ENCODE results near the gene WDR43.

Gene WDR43

DNA sequence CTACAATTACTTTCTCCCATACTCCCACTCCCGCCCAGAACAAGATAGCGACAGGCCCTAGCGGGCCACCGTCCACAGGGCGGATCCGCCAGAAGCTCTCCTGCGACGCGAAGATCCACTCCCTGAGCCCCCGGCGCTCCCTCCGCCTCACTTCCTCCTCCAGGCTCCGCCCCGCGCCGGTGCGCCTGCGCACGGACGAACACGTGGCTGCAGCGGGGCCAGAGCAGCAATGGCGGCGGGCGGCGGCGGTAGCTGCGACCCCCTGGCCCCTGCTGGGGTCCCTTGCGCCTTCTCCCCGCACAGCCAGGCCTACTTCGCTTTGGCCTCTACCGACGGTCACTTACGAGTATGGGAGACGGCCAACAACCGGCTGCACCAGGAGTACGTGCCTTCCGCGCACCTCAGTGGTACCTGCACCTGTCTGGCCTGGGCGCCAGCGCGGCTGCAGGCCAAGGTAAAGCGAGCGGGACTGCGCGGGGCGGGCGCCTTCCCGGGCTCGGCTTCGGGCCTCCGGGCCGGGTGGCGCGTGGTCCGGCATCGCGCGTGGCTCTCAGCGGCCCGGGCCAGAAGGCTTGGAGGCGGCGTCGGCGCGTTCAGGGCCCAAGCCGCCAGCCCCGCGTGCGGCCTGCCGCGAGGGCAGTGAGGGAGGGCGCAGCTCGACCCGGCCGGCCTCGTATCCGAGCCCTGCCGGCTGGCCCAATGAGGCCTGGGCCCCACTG, at the start of gene WDR43:
TSS of gene WDR43 (plus strand) at position 198 of the 719 bp plus-strand sequence. CDS start at position 230, 32 bp downstream.
- DNase-seq = peak; percentile 94 to 96

DNA sequence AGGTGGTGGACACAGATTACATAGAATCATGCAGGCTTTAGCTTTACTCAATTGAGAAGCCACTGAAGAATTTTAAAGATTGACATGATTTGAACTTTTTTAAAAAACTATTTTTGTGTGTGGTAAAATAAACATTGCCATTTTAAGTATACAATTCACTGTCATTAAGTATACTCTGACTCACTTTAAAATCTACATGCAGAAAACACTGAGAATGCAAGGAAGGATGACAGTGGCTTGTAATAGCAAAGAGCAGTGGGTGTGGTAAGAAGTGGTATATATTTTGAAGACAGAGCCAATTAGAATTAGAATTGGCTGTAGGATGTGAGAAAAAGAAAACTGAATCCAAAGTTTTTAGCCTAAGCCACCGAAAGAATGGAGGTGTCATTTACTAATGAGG, 39.3 kb upstream of the WDR43 start:
- no peak for DNase-seq

- DNase-seq = no peak
Observed at GRCh38 chr2:28855977-28856376, 38.5 kb upstream of the WDR43 start.

DNA sequence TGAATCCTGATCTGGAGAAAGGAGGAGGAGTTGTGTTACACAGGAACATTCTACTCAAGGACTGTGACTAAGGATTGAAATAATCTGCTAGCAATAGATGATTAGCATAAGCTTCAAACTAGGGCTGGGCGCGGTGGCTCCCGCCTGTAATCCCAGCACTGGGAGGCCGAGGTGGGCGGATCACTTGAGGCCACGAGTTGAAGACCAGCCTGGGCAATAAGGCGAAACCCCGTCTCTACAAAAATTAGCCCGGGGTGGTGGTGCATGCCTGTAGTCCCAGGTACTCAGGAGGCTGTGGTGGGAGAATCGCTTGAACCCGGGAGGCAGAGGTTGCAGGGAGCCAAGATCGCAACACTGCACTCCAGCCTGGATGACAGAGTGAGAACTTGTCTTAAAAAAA, 25.9 kb upstream of the WDR43 start:
- no peak for DNase-seq

GRCh38 chr2:28869494-28870145, 24.8 kb upstream of the WDR43 start:
- DNase-seq = no peak

DNA sequence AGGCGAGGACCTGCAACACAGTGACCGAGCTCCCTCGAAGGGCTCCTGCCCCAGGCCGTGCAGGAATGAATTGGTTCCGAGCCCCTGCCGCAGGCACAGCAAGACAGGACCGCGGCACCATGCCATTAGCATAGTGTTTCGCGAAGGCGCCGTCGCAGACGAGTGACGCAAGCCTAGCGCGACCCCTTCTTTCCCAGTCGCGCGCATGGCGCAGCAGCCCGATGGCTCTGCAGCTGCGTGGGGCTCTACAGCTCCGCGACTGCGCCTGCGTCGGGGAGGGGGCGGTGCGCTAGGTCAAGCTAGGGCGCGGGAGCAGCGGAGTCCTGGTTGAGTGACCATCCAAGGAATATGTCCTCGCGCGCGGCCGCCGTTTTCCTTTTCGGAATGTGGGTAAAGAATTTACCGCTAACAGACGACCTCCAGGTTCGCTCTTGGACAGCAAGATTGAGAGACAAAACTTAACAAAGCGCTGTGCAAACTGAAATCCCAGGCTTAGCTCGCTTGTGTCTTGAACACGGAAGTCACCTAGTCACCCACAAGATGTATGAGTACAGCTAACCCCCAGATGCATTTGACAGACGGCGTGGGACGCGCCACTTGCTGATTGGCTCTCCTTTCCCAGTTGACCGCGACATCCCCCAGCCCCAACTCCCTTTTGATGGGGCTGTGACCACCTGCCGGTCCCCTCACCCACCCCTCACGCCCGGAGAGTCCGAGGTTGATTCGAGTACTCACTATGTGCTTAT, 24.1 kb upstream of the WDR43 start, which contains the start of gene TRMT61B:
TSS of gene TRMT61B (minus strand) at position 164 of the 746 bp plus-strand sequence. CDS start at position 132, 32 bp downstream.
- peak; percentile 89 to 95 for DNase-seq

DNA sequence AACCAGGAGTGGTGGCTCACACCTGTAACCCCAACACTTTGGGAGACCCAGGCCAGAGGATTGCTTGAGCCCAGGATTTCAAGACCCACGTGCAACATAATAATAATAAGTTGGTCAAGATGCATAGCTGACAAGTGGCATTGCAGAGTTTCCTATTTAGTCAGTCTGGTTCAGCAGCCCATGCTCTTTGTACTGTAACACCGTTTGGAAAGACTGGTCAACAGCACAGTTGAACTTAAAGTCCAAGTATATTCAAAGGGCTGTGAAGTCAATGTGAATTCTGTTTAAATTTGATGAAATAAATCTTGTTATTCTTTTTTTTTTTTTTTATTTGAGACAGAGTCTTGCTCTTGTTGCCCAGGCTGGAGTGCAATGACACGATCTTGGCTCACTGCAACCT, 22.8 kb upstream of the WDR43 start:
- no peak for DNase-seq

DNA sequence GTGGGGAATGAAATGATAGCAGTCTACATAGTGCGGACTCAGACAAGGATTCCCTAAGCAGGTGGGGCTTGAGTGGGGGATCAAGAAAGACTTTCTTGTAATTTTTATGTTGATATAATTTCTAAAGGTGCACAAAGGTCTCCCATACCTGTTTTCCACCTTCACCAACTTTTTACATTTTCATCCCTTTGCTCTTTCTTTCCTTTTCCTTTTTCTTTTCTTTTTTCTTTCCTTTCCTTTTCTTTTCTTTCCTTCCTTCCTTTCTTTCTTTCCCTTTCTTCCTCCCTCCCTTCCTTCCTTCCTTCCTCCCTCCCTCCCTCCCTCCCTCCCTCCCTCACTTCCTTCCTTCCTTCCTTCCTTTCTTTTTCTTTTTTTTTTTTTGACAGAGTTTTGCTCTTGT, 14.3 kb upstream of the WDR43 start:
- DNase-seq = no peak

DNA sequence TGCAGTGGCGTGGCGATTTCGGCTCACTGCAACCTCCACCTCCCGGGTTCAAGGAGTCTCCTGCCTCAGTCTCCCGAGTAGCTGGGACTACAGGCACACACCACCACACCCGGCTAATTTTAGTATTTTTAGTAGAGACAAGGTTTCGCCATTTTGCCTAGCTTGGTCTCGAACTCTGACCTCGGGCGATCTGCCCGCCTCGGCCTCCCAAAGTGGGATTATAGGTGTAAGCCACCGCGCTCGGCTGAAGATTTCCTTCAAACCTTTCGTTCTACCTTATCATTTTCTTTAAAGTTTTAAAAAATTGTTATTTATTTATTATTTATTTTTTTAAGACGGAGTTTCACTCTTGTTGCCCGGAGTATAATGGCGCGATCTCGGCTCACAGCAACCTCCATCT, 979 bp upstream of the WDR43 start:
- no peak for DNase-seq

DNA sequence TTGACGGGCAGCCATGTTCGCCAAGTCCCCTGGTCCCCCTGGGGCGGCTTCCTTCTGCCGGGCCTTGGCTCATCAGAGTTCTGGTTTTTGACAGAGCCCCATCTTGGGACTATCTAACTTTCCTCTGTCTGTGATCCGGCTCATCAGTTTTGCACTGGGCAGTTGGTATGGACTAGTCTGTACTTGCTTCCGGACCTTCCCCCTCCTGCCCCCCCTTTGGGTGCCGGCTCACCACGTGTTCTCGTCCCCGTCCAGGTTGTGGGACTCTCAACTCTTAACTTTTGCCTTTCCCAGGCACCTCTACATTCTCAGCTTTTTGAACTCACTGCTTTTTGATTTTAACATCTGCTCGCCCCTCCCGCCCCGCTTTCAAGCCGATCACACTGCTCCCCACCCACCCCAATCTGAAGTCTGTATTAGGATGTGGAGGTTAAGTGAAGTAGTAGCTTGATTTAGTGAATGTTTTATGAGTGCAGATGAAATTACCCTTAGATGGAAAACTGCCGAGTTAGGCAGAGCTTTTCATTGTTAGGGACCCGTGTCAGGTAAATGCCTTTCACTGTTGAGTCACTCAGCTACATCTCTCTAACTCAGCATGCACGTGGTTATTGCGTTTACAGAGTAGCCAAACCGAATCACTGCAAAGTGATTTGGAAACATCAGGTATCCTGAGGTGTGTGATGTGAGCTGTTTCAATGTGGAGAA, 874 bp downstream of the WDR43 start:
- peak in 1 of 2 donors; percentile 2 for DNase-seq

- no peak for DNase-seq
Observed at GRCh38 chr2:28896906-28897305, 2.4 kb downstream of the WDR43 start.

- DNase-seq = no peak
Observed at GRCh38 chr2:28898048-28898447, 3.6 kb downstream of the WDR43 start.

DNA sequence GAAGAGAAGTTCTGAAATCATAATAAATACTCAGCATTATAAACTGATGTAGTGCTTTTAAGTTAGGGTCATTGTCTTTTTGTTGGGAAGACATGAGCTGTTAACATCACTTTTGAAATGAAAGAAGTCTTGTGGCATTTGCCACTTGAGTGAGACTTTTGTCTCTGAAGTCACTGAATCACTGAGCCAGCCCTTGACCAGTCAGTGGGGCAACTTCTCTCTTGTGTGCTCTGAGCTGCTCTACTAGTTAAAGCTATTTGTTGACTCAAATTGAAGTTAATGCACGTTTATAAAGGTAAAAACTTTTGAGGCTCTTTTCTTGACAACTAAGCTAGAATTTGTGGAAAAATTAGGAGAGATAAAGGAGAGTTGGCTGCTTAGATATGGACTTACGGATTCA, 6.7 kb downstream of the WDR43 start:
- DNase-seq = no peak

DNA sequence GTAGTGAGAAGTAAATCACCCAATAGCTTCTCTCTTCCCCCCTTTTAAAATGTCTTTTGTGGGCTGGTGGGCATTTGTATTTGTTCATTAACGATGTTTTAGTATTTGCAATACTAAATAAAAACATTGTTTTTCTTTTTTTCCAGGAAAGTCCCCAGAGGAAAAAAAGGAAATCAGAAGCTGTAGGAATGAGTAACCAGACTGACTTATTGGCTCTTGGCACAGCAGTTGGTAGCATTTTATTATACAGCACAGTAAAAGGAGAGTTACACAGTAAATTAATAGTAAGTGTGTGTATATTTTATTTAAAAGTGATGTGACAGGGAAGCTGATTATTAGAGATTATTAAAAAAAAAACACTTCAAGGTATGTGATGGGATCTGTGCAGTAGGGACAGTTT, 7.4 kb downstream of the WDR43 start:
- no peak for DNase-seq

DNA sequence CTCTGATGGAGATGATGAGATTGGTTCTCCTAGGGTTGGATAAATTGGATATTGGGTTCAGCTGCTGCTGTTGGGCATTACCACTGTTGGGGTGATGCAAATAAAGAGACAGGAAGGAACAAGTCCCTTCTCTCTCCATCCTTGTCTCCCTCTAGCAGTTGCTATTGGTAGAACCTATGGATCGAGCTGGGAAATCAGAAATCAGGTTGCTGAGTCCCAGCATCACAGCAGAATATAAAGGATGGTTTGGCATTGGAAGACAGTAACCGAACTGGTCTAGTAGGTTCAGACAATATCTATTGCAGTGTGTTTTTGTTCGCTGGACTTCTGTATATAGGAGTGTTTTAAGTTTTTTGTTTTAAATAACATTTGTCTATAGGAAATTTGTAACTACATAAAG, 8.1 kb downstream of the WDR43 start:
- no peak for DNase-seq

- no peak for DNase-seq
Observed at GRCh38 chr2:28904295-28904694, 9.8 kb downstream of the WDR43 start.

DNA sequence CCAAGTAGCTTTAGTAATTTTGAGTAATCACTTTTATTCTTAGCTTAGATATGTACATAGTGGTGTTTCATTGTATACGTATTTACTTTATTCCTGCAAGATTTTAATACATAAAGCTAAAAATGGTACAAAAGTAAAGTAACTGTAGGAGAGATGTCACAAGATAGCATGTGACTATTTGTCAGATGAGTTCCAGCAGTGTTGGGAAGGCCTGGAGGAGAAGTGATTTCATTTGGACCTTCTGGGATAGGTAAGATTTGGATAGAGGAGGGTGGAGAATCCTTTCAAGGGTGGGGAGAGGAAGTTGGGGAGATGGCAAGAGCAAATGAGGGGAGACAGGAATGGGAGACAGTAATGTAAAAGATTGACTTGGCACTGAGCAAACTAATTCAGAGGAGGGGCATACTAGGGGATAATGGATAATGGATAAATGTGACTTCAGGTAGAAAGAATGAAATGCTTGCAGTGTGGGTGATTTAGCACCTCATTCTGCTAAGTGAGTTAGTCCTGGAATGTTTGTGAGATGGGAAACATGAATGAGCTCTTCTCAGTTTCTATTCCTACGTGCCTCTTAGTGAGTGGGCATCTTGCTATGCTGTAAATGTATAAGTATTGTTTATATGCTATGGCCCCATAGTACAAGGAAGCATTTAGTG, 10.5 kb downstream of the WDR43 start:
- no peak for DNase-seq

- no peak for DNase-seq
Observed at GRCh38 chr2:28905533-28905932, 11.1 kb downstream of the WDR43 start.

DNA sequence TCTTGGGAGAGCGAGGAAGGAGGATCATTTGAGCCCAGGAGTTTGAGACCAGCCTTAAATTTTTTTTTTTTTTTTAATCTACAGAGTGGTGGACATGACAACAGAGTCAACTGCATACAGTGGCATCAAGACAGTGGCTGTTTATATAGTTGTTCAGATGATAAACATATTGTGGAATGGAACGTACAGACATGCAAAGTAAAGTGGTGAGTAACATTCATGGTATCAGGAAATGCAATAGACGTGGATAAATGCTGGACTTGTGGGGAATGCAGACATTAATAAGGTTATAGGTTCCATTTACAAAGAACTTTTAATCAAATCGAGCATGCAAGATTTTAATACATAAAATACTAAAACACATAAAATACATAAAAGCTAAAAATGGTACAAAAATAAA, 11.9 kb downstream of the WDR43 start:
- no peak for DNase-seq

GRCh38 chr2:28906821-28907220, 12.4 kb downstream of the WDR43 start:
- DNase-seq = no peak

DNA sequence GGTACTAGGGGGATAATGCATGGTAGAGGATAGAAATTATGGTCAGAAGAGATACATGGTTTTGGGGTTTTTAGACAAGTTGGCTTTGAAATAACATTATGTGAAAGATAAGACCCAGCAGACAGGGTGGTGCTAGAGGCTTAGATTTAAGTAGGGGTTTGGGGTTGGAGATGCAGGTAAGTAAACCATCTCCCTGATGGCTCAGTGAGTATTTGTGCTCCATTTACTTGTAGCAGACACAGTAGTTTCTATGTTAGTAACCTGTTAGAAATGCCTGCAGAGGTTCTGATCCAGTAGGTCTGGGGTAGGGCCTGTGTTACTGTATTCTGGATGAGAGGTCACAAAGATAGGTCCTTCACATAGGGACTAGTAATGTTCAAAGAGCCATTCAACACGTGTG, 13.7 kb downstream of the WDR43 start:
- DNase-seq = no peak

GRCh38 chr2:28909655-28910353, 15.3 kb downstream of the WDR43 start:
- DNase-seq = no peak

Data from hippocampal formation (tissue), 2 donors.